ENCODE results near the gene CFAP91. TPM values are rescaled to one million over a fixed set of nuclear protein-coding genes. Genes with fewer than 3 reads are reported as not detected.

Gene CFAP91
- total and polyA plus RNA-seq, 2 experiments from 2014 or later, result 2.4 to 3.7 TPM

GRCh38 chr3:119715105-119715504 is 12.3 kb downstream of the CFAP91 start (continued):
- TF ChIP-seq, protein P1, sequence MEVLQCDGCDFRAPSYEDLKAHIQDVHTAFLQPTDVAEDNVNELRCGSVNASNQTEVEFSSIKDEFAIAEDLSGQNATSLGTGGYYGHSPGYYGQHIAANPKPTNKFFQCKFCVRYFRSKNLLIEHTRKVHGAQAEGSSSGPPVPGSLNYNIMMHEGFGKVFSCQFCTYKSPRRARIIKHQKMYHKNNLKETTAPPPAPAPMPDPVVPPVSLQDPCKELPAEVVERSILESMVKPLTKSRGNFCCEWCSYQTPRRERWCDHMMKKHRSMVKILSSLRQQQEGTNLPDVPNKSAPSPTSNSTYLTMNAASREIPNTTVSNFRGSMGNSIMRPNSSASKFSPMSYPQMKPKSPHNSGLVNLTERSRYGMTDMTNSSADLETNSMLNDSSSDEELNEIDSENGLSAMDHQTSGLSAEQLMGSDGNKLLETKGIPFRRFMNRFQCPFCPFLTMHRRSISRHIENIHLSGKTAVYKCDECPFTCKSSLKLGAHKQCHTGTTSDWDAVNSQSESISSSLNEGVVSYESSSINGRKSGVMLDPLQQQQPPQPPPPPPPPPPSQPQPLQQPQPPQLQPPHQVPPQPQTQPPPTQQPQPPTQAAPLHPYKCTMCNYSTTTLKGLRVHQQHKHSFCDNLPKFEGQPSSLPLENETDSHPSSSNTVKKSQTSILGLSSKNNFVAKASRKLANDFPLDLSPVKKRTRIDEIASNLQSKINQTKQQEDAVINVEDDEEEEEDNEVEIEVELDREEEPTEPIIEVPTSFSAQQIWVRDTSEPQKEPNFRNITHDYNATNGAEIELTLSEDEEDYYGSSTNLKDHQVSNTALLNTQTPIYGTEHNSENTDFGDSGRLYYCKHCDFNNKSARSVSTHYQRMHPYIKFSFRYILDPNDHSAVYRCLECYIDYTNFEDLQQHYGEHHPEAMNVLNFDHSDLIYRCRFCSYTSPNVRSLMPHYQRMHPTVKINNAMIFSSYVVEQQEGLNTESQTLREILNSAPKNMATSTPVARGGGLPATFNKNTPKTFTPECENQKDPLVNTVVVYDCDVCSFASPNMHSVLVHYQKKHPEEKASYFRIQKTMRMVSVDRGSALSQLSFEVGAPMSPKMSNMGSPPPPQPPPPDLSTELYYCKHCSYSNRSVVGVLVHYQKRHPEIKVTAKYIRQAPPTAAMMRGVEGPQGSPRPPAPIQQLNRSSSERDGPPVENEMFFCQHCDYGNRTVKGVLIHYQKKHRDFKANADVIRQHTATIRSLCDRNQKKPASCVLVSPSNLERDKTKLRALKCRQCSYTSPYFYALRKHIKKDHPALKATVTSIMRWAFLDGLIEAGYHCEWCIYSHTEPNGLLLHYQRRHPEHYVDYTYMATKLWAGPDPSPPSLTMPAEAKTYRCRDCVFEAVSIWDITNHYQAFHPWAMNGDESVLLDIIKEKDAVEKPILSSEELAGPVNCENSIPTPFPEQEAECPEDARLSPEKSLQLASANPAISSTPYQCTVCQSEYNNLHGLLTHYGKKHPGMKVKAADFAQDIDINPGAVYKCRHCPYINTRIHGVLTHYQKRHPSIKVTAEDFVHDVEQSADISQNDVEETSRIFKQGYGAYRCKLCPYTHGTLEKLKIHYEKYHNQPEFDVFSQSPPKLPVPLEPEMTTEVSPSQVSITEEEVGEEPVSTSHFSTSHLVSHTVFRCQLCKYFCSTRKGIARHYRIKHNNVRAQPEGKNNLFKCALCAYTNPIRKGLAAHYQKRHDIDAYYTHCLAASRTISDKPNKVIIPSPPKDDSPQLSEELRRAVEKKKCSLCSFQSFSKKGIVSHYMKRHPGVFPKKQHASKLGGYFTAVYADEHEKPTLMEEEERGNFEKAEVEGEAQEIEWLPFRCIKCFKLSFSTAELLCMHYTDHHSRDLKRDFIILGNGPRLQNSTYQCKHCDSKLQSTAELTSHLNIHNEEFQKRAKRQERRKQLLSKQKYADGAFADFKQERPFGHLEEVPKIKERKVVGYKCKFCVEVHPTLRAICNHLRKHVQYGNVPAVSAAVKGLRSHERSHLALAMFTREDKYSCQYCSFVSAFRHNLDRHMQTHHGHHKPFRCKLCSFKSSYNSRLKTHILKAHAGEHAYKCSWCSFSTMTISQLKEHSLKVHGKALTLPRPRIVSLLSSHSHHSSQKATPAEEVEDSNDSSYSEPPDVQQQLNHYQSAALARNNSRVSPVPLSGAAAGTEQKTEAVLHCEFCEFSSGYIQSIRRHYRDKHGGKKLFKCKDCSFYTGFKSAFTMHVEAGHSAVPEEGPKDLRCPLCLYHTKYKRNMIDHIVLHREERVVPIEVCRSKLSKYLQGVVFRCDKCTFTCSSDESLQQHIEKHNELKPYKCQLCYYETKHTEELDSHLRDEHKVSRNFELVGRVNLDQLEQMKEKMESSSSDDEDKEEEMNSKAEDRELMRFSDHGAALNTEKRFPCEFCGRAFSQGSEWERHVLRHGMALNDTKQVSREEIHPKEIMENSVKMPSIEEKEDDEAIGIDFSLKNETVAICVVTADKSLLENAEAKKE (CRISPR knock-in tag; IDR thresholded peaks at IDR 0.05), result no peak
- TF ChIP-seq STAT1 (IDR thresholded peaks at IDR 0.05; ENCODE audit: unreplicated experiment) (no peak), ZNF331 (CRISPR knock-in tag; IDR thresholded peaks at IDR 0.05; ENCODE audit: low read depth) (no peak), ZNF114 (CRISPR knock-in tag; IDR thresholded peaks at IDR 0.05) (no peak), JUNB (IDR thresholded peaks at IDR 0.05; ENCODE audit: unreplicated experiment) (no peak), REST (IDR thresholded peaks at IDR 0.05; ENCODE audit: unreplicated experiment) (no peak)
- TF ChIP-seq, protein P2, sequence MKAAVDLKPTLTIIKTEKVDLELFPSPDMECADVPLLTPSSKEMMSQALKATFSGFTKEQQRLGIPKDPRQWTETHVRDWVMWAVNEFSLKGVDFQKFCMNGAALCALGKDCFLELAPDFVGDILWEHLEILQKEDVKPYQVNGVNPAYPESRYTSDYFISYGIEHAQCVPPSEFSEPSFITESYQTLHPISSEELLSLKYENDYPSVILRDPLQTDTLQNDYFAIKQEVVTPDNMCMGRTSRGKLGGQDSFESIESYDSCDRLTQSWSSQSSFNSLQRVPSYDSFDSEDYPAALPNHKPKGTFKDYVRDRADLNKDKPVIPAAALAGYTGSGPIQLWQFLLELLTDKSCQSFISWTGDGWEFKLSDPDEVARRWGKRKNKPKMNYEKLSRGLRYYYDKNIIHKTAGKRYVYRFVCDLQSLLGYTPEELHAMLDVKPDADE (IDR thresholded peaks at IDR 0.05), result no peak

Data from GM23338 (cell line).